EL (cell line): ENCODE data around the gene RUNX1.

Experiments used
- DNase-seq: peaks from one replicate; pipeline ENCODE4 v3.0.0-alpha.2; 2016

RUNX1 gene

GRCh38 chr21:35035116-35035515 is 14.0 kb downstream of the RUNX1 start:
- DNase-seq: no peak

- no peak for DNase-seq
These were observed 14.7 kb downstream of the RUNX1 start for GRCh38 chr21:35034203-35034926.

GRCh38 chr21:35032474-35033263 is 16.4 kb downstream of the RUNX1 start:
- no peak for DNase-seq

- no peak for DNase-seq
These were observed 20.6 kb downstream of the RUNX1 start for GRCh38 chr21:35028451-35028978.

- DNase-seq: no peak
These were observed 21.3 kb downstream of the RUNX1 start for GRCh38 chr21:35027563-35028450.

- DNase-seq: no peak
These were observed 22.2 kb downstream of the RUNX1 start for GRCh38 chr21:35026617-35027562.

GRCh38 chr21:35026153-35026500 is 23.0 kb downstream of the RUNX1 start:
- DNase-seq: no peak

- no peak for DNase-seq
These were observed 23.6 kb downstream of the RUNX1 start for GRCh38 chr21:35025206-35026152.

- no peak for DNase-seq
These were observed 24.6 kb downstream of the RUNX1 start for GRCh38 chr21:35024513-35024912.

- DNase-seq: no peak
These were observed 25.1 kb downstream of the RUNX1 start for GRCh38 chr21:35024071-35024420.

- DNase-seq: no peak
These were observed 25.6 kb downstream of the RUNX1 start for GRCh38 chr21:35023396-35024070.

GRCh38 chr21:35021546-35021945 is 27.6 kb downstream of the RUNX1 start:
- DNase-seq: no peak

- peak; percentile 21 for DNase-seq
These were observed 28.2 kb downstream of the RUNX1 start for GRCh38 chr21:35020902-35021301.

GRCh38 chr21:35020436-35020835 is 28.7 kb downstream of the RUNX1 start:
- DNase-seq: no peak

- no peak for DNase-seq
These were observed 29.5 kb downstream of the RUNX1 start for GRCh38 chr21:35019631-35020032.

GRCh38 chr21:35017256-35017655 is 31.8 kb downstream of the RUNX1 start:
- DNase-seq: no peak

GRCh38 chr21:35016517-35017188 is 32.4 kb downstream of the RUNX1 start:
- DNase-seq: no peak

GRCh38 chr21:35016071-35016470 is 33.0 kb downstream of the RUNX1 start:
- no peak for DNase-seq

GRCh38 chr21:35015435-35016024 is 33.6 kb downstream of the RUNX1 start:
- DNase-seq: no peak
